Measurements from ENCODE around the gene MYL6B.

MYL6B gene

DNA sequence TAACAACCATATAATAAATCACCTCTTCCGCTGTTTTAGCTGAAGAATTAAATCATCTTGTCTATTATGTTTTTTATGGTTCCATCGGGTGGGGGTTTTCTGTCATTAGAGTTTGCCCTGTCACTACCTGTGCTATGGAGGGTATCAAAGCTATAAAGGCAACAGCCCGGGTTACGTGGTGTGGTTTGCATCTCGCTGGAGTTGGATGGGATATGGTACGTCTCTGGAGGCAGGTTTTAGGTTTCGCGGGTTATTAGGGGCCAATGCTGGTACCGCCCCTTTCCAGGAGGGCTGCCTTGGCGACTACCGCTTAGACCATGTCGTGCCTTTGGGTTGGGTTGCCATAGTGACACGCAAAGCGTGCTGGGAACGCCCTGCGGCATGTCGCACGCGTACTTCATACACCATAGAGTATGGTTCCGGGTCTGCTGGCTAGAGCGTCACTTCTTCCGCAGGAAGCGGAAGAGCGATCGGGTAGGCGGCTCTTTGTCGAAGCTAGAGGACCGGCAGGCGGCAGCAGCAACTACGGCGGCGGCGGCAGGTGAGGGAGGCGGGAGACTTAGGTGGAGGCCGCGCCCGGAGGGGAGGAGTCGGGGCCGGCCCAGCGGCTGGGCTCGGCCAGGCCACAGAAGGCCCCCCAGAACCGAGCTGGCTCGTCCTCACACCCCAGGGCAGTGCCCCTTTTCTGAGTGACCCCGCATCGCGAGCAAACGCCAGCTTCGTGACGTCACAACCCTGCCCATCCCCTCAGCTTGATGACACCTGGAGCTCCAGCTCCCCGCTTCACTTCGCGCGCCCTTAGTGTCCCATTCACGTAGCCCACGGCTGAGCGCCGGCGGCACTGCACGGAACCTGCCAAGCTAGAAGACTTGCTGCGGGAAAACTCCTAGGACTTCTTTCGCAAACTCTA is 34.4 kb upstream of the MYL6B start, which contains the start of gene ZC3H10:
ZC3H10 (plus strand) TSS at position 489 of the 910 bp plus-strand sequence. CDS start 2,297 bp downstream, outside the sequence.
- peak within 1 kb of the TSS; percentile 98 for H3K4me3 ChIP-seq (ENCODE audit: low read depth, low read length)
- TF ChIP-seq, protein P1, sequence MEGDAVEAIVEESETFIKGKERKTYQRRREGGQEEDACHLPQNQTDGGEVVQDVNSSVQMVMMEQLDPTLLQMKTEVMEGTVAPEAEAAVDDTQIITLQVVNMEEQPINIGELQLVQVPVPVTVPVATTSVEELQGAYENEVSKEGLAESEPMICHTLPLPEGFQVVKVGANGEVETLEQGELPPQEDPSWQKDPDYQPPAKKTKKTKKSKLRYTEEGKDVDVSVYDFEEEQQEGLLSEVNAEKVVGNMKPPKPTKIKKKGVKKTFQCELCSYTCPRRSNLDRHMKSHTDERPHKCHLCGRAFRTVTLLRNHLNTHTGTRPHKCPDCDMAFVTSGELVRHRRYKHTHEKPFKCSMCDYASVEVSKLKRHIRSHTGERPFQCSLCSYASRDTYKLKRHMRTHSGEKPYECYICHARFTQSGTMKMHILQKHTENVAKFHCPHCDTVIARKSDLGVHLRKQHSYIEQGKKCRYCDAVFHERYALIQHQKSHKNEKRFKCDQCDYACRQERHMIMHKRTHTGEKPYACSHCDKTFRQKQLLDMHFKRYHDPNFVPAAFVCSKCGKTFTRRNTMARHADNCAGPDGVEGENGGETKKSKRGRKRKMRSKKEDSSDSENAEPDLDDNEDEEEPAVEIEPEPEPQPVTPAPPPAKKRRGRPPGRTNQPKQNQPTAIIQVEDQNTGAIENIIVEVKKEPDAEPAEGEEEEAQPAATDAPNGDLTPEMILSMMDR (IDR thresholded peaks at IDR 0.05; ENCODE audit: insufficient read depth, low read depth, low read length, missing control alignments) = peak; percentile 45
- DNase-seq (ENCODE audit: low read depth) = peak; percentile 100

DNA sequence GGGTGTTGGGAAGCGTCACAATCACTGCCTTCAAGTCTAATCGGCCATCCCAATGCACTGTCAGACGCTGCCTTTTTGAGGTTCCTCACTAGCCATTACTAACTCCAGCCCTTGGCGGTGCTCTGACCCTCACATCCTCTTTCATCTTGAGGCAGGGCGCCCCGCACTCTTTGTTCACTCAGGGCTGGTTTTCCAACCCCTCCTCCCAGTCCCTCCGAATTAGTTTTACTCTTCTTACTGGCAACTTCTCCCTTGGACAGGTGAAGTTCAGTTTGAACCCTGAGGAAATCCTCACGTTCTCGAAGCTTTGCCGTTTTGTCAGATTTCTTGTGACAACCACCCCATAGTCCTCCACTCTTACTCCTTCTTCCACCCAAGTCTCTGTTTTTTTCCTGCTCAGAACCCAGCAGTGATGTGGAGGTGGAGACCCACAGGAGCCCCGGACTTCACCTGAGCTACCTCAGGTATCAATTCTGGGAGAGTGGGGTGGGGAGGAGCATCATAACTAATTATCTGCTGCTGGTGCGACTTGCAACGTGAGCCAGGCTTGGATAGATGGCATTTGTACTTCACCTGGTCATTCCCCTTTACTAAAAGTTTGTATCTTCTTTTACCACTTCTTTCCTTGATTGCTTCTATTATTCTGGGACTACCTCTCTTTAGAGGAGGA is 33.6 kb upstream of the MYL6B start:
- DNase-seq (ENCODE audit: low read depth) = no peak
- H3K4me3 ChIP-seq (ENCODE audit: low read depth, low read length) = peak overlapping the region; percentile 78
- TF ChIP-seq, protein P1 (IDR thresholded peaks at IDR 0.05; ENCODE audit: insufficient read depth, low read depth, low read length, missing control alignments) = no peak

DNA sequence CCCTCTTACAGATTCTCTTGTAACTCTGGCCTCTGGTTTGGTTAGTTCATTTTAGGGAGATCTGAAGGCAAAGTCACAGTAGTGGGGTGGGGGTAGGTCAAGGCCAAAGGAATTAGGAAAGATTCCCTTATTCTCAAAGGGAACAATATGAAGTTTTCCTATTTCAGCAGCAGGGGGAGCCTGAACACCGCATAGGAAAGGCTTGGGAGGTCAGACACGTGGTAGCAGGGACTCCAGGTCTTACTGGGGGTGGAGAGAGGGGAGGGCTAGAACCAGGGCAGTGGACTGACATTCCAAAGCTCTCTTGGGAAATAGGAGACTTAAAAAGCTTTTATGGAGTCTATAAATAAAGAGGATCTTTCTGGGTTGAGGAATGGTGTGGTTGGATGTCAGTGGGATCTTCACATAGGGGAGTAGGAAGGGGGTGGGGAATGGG is 33.0 kb upstream of the MYL6B start:
- peak; percentile 87 for DNase-seq (ENCODE audit: low read depth)
- TF ChIP-seq, protein P1 (IDR thresholded peaks at IDR 0.05; ENCODE audit: insufficient read depth, low read depth, low read length, missing control alignments) = peak; percentile 70
- H3K4me3 ChIP-seq (ENCODE audit: low read depth, low read length) = peak overlapping the region; percentile 78

DNA sequence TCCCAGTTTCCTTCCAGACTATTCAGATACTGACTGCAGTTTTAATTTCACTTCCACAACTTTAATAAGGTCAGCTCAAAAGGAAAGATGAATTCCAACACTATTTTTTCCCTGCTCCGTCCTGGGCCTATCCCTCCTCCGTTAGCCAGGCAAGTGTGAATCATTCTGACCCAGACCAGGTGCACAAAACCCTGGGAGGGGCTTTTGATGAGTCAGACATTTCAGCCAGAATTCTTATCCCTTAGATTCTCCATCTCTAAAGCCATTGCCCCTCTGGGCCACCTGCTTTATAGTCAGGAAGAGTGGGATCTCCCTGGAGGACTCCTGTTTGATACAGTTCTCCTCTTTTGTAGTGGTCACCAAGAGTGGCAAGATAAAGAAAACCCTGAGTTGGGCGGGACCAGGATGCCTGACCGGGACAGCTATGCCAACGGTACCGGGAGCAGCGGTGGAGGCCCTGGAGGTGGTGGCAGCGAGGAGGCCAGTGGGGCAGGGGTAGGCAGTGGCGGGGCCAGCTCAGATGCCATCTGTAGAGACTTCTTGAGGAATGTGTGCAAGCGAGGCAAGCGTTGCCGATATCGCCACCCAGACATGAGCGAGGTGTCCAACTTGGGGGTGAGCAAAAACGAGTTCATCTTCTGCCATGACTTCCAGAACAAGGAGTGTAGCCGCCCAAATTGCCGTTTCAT is 32.1 kb upstream of the MYL6B start:
- no peak overlapping the region for H3K4me3 ChIP-seq (ENCODE audit: low read depth, low read length)
- TF ChIP-seq, protein P1 (IDR thresholded peaks at IDR 0.05; ENCODE audit: insufficient read depth, low read depth, low read length, missing control alignments) = no peak
- DNase-seq (ENCODE audit: low read depth) = no peak

DNA sequence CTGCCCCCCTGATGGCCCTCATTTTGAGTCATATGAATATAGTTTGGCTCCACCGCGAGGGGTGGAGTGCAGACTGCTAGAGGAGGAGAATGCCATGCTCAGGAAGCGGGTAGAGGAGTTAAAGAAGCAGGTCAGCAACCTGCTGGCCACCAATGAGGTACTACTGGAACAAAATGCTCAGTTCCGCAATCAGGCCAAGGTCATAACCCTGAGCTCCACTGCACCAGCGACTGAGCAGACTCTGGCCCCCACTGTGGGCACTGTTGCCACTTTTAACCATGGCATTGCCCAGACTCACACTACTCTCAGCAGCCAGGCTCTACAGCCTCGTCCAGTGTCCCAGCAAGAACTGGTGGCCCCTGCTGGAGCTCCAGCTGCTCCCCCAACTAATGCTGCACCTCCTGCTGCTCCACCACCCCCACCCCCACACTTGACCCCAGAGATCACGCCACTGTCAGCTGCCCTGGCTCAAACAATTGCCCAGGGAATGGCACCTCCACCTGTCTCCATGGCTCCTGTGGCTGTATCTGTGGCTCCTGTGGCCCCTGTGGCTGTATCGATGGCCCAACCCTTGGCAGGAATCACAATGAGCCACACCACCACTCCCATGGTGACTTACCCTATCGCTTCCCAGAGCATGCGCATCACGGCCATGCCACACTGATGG is 31.1 kb upstream of the MYL6B start:
- H3K4me3 ChIP-seq (ENCODE audit: low read depth, low read length) = no peak overlapping the region
- TF ChIP-seq, protein P1 (IDR thresholded peaks at IDR 0.05; ENCODE audit: insufficient read depth, low read depth, low read length, missing control alignments) = no peak
- DNase-seq (ENCODE audit: low read depth) = no peak

DNA sequence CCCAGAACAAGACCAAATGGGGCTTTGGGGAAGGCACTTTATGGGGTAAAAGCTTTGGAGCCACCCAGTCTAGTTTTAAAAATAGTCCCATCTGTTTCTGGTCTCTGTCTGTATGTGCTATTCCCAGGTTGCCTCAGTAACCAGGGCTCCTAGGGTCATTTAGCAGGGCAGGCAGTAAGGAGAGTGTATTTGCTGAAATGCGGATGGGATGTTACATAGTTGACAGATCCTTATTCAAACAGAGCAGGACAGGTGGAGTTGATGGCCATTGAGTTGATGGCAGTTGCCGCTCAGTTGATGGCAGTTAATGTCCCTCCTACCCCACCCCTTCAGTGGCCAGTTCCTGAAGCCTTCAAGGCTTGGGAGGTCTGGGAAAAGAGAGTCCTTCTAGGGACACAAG is 29.8 kb upstream of the MYL6B start:
- H3K4me3 ChIP-seq (ENCODE audit: low read depth, low read length) = no peak overlapping the region
- TF ChIP-seq, protein P1 (IDR thresholded peaks at IDR 0.05; ENCODE audit: insufficient read depth, low read depth, low read length, missing control alignments) = no peak
- DNase-seq (ENCODE audit: low read depth) = no peak

Data from GM12865 (cell line).